NCI-H2107 treated with DMSO at 0.1 percent for 48 hours (cell line): ENCODE measurements around the gene KRTAP5-2.
"Not testable (repeated sequence)": the region's sequence is repeated elsewhere in the genome, so short reads cannot be mapped to it uniquely, and the experiment has no call there.

Source experiments
- DNase-seq: peaks from one replicate; lab custom pipeline; 2025; ENCODE audit not compliant: unreplicated experiment; lab: John Stamatoyannopoulos, UW

Gene KRTAP5-2

DNA sequence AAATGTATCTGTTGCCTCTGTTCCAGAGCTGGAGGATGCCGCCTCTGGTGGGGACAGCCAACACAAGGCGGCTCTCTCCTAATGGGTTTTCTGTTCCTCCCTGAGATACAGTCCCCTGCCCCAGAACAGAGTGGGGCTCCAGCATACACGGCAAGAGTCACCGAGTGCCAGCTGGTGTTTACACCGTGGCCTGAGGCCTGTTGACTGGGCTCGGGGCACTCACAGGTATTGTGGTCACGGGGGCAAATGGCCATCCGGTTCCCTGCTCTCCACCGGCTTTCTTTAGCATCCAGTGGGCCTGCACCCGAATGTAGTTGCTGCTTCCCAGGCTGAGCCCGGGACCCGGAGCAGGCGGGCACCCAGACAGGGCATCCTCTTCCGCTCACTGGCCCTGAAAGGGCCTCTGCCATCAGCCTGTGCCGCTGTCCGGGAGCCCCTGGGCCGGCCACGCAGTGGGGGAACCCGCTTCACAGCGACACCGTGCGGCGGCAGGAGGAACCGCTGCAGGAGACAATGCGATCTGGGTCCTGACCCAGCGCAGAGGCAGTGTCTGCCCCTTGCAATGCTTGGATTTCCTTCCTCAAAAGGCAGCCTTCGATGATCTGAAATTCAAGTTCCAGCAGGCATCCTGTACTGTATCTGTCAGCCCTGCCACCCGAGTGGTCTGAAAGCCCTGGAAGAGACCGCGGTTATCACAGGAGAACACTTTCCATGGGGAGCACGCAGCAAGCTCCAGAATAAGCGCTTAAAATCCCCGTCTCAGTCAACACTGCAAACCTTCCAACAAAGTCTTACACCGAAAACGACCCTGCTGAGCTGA lies 30.6 kb upstream of the KRTAP5-2 start:
- peak; percentile 3 for DNase-seq

DNA sequence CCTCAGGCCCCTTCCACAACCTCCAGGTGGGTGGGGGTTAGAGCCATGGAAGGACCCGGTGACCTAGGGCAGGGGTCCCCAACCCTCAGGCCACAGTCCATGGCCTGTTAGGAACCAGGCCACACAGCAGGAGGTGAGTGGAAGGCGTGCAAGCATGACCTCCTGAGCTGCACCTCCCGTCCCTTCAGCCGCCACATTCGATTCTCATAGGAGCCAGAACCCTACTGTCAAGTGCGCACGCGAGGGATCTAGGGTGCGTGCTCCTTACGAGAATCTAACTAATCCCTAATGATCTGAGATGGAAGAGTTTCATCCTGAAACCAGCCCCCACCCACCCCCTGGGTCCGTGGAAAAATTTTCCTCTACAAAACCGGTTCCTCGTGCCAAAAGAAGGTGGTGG lies 27.4 kb upstream of the KRTAP5-2 start:
- no peak for DNase-seq

DNA sequence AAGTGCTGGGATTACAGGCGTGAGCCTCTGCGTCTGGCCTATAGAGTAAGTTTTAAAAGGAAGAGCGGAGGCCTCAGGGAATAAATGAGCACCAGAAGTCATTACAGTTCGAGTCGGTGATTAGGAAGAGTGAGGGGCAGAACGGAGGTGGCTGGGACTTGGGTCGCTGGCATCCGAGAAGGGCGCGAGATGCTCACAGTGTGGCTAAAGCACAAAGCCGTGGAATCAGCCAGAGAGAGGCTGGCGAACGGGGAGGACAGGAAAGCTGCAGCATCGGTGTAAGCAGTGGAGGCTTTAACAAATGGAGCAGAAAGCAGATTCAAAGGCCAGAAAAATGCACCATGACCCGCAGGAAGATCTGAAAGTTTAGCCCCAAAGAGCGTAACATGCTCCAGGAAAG lies 26.5 kb upstream of the KRTAP5-2 start:
- DNase-seq = no peak

DNA sequence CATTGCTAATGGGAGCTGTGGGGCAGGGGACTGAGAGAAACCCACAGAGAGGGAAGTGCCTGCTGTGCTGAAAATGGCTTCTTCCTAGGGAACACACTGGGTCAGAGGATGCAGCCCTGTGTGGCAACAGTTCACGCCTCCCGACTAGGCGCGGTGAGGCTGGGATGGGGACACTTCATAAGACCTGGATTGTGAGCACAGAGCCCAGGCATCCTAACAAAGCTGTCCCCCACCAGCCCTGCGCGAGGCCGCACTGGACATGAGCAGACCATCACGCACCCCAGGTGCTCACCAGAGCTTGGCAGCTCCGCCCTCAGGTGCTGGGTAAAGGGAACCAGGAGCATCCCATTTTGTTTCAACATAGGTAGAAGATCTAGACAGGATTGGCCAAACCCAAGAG lies 25.6 kb upstream of the KRTAP5-2 start:
- no peak for DNase-seq

DNA sequence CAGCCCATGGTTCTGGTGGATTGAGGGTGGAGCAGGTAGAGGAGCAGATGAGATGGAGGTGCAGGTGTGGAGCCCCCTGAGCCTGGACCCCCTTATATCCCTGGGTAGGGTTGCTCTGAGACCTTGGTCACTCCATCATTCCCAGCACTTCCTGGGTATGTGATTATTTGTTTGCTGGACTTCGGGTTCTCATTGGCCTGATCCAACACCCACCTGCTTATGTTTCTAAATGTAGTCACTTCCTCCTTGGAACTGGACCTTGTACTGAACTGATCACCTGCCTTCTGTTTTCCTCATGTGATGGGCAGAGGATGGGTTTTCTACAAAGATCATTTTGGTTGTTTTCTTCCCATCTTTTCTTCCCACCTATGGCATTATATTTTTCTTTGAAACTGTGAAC lies 24.0 kb upstream of the KRTAP5-2 start, which contains the start of gene KRTAP5-4:
TSS of gene KRTAP5-4 (minus strand) at position 53 of the 400 bp plus-strand sequence. CDS start at position 8, 45 bp downstream.
- DNase-seq = no peak

DNA sequence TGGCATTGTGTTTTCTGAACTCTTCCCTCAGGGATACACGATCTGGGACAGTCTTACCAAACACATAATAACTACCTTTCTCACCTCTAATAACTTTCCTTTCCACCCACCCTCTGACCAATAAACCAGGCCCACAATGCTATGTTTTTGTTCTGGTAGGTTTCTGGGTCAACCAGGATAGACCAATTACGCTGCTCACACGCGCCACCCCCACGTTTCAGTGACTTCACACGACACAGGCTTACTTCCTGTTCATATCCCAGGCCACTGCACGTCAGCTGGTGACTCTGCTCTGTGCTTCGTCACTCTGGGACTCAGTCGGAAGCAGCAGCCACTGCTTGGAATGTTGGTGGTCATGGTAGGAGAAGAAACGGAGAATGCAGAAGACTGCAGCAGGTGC lies 21.4 kb upstream of the KRTAP5-2 start:
- DNase-seq = no peak

DNA sequence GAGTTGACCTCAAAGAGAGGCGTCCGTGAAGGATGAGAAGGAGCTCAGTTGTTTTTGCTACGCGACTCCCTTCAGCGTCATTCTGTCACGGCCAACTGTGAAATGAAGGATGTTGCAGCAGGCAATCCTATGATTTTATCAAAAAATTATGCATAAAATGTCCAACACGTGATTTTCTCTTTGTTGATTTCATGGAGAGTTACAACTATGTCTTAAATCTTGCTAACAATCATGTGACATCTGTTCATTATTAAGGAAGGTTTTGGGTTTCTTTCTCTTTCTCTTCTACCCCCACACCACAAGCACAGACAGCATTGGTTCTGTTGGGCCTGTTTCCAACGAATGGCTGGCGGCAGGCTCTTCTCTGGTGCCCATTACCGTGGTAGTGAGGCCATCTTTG lies 20.1 kb upstream of the KRTAP5-2 start:
- no peak for DNase-seq

DNA sequence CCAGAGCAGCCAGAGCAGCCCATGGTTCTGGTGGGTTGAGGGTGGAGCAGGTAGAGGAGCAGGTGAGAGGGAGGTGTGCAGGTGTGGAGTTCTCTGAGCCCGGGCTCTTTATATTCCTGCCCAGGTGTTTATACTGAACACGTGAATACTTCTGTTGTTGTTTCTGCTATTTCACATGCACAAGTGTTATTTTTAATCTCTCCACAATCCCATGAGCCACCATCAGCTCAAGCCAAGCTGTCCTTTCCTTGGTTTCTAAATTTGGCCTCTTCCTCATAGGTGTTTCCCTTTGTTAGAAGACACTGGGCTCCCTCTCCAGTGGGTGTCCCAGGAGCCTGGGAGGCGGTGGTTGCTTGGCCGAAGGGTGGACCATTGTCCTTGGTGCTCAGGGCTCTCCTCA lies 10.3 kb upstream of the KRTAP5-2 start, which contains the start of gene KRTAP5-3:
TSS of gene KRTAP5-3 (minus strand) at position 101 of the 400 bp plus-strand sequence. CDS start at position 23, 78 bp downstream.
- peak; percentile 11 for DNase-seq

DNA sequence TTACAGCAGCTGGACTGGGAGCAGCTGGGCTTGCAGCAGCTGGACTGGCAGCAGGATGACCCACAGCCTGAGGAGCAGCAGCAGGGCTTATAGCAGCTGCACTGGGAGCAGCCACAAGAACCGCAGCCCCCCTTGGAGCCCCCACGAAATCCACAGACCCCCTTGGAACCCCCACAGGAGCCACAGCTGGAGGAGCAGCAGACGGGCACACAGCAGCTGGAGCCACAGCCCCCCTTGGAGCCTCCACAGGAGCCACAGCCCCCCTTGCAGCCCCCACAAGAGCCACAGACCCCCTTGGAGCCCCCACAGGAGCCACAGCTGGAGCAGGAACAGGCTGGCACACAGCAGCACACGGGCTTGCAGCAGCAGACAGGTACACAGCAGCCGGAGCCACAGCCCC lies 9.8 kb upstream of the KRTAP5-2 start:
- DNase-seq = not testable (repeated sequence)

DNA sequence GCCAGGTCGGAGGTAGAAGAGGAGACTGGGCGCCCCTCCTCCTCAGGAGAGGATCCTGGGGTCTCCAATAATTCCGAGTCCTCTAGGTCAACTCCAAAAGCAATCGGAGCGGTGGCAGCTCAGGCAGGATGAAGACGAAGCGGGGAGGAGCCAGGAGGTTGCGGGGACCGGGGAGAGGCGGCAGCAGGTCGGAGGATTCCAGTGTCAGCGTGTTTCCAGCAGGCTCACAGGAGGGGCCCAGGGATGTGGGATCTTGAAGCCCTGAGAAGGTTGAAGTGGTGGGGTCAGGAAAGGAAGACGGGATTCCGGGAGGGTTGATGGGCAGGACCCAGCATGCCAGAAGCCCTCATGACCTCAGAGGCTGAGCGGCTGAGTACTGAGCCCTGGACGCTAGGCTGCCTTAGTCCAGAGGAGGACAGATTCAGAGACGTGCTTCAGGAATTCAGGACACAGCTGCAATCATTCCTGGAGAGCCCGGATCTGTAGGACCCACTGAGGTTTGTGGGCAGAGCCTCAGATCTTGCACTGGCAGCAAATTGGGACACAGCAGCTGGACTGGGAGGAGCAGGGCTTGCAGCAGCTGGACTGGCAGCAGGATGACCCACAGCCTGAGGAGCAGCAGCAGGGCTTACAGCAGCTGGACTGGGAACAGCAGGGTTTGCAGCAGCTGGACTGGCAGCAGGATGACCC lies 9.2 kb upstream of the KRTAP5-2 start:
- not testable (repeated sequence) for DNase-seq

DNA sequence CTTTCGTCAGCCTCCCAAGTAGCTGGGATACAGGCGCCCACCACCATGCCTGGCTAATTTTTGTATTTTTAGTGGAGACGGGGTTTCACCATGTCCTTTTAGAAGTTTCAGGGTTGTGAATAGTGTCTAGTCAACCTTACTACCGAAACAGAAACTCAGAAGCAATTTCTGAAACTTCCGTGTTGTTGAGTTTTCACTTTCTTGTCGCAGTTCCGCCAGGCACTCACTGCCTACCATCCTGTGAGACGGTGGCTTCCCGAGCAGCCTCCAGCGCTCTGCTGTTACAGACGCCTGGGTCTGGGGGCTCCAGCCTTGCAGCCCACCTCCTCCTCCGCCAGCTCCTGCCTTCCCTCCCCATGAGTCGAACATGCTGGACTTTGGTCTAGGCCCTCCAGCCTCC lies 7.8 kb upstream of the KRTAP5-2 start:
- not testable (repeated sequence) for DNase-seq

DNA sequence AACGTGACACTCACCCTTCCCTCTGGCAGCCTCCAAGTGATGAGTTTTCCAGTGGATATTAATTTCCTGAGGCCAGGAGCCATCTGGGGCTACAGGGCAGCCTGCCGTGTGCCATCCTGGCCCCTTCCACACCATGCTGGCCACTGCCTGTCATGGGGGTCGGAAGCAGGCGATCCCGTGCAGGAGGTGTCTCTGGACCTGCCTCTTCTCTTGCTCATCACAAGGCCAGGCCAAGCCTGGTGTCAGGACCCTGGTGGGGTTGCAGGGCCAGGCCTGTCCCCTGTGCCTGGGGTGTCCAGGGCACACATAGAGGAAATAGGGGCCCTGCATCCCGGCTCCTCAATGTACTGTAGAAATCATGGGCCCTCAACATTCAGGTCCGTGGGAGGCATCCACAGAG lies 6.6 kb upstream of the KRTAP5-2 start:
- DNase-seq = no peak

DNA sequence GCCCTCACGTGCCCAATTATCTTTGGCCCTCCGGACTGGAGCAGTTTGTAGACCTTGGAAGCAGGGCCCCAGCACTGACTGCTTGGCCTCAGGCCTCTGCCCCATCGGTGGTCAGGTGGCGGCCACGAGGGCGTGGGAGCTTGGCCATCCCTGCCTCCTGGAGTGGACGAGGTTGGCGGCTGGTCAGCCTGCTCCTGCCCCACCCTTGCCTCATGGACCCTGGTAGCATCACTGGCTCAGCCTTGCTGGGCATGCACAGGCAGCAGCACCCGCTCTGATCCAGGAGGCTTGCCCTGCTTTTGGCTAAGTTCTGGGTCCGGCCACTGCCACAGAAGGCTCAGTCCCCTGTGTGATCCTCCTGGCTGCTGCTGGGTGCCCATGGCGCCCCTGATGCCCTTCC lies 6.1 kb upstream of the KRTAP5-2 start:
- no peak for DNase-seq

DNA sequence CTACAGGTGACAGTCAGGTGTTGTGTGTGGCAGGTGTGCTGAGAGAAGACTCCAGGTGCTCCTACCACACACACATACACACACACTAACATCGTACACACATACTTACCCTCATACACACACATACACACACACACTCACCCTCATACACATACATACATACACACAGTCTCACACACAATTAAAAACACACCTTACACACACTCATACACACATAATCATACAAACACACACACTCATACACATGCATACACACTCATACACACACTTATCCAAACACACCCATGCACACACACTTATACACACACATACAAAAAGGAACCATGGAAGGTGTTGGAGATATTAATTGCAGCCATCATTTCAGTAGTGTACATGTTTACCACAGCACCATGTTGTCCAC lies 5.5 kb upstream of the KRTAP5-2 start:
- peak; percentile 6 for DNase-seq

DNA sequence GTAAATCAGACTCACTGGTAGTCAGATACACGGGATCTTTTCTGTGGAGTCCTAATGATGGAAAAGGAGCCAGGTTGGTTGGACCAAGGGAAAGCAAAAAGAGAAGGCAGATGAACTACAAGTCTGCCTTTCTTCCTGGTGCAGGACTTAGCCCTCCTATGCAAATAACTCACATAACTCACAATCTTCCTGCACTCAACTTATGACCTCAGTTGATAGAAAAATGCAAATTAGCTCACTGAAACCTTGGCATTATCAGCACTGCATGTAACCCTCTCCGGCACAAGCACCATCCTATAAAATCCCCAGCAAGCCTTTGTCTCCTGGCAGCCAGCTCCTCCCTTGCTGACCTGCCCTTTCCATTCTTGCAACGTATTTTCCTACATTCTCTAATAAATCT lies 3.6 kb upstream of the KRTAP5-2 start:
- DNase-seq = not testable (repeated sequence)

DNA sequence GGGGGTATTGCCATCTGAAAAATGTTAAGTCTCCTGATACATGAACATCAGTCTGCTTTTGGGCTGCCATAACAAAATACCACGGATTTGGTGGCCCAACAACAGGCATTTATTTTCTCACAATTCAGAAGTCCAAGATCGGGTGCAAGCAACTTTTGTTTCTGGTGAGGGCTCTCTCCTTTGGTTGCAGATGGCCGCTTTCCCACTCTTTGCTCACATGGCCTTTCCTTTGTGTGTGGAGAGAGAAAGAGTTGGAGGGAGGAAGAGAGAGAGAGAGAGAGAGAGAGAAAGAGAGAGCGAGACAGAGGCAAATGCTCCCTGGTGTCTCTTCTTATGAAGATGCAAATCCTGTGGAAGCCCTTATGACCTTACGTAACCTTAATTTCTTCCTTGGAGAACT lies 2.5 kb upstream of the KRTAP5-2 start:
- DNase-seq = no peak

DNA sequence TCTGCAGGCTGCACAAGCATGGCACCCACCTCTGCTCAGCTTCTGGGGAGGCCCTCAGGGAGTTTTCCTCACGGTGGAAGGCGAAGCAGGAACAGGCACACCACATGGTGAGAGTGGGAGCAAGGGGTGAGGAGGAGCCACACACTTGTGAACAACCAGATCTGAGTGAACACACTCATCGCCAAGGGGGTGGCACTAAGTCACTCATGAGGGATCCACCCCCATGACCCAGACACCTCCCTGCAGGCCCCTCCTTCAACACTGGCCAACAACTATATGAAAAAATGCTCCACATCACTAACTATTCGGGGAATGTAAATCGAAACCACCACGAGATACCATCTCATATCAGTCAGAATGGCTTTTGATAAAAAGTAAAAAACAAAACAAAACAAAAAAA lies 722 bp upstream of the KRTAP5-2 start:
- DNase-seq = no peak

DNA sequence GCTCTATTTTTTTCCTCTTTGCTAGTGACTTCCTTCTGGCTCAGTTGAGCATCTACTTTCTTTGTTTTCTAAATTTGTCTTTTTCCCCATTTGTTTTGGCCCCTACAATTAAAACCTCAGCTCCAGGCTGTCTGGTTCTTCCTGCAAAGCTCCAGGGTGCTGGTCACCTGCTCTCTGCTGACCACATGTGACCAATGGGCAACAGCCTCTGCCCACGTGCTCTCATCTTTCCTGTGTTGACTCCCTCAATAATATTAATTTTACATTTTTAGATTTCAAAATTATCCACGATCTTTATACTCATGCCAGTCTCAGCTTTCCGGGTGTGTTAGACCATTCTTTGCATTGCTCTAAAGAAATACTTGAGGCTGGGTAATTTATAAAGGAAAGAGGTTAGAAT lies 312 bp upstream of the KRTAP5-2 start:
- DNase-seq = not testable (repeated sequence)

DNA sequence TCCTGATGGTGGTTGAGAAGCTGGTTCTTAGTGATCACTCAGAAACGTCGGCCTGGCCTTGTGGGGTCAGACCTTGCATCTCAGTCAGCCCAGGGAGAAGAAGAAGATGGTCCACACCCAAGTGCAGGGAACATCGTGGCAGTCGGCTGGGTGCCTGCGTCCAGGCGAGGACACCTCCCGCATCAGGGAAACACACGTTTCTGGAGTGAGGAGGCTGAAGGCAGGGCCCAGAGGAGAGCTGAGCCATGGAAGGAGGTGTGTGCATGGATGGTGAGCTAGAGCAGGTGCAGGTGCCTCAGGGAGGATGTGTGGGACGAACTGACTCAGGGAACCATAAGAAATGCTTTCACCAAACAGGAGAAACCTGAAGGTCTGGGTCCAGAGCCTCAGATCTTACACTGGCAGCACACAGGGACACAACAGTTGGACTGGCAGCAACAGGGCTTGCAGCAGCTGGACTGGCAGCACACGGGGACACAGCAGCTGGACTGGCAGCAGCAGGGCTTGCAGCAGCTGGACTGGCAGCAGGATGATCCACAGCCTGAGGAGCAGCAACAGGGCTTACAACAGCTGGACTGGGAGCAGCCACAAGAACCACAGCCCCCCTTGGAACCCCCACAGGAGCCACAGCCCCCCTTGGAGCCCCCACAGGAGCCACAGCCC lies 632 bp downstream of the KRTAP5-2 start:
- no peak for DNase-seq

DNA sequence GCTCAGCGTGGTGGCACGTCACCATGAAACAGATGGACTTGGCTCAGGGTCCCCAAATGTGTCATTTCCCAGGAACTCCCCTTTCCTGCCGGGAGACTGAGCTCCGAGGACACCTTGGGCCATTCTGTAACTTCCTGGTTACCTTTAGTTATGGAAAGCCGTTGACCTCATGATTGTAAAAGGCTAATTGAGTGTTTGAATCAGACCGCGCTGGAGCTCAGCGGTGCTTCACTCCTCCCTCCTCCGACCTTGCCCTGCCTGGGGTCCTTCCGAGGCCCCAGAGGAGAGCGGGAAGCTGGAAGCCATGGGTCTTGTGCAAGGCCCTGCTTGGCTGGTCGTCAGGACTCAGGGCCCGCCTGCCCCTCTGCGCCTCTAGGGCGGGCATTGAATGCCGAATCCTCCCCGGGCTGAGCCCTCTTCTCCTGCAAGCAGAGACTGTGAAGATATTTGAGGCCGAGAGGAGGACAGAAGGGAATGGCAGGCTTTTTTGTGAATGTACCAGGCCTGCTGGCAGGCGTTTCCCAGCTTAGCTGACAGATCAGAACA lies 1.4 kb downstream of the KRTAP5-2 start:
- not testable (repeated sequence) for DNase-seq

DNA sequence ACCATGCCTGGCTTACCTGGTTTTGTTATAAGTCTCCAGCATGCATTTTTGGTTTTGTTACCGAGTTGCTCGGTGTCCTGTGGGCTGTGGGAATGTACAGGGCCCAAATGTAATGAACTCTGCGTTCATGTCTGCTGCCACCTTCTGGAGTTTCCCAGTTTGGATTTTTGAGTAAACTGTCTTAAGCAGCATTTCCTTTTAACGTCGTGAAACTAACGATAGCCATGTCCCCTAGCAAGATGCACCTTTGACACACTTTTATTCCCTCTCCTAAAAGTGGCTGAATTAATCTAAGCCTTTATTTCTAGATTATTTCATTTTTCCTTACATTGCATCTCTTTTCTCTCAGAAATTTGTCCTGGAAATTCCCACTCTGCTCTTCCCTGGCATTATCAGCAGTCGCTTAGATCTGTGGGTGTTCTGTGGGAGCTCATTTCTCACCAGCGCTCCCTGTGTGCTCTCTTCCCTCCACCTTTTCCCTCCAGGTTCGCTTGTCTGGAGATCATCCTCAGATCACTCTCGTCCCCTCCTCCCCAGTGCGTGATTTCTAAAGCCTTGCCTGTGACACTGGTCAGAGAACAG lies 2.0 kb downstream of the KRTAP5-2 start:
- not testable (repeated sequence) for DNase-seq
